Lung (tissue), 12 donors: Measurements from ENCODE around the gene POLR1H. TPM values are rescaled to one million over a fixed set of nuclear protein-coding genes. Genes with fewer than 3 reads are reported as not detected.

Experiments used
- ATAC-seq: fragments of 200-7000 bp; cut with Tn5 transposase; one replicate; pipeline ENCODE4 v1.9.1; 2020; ENCODE audit warnings: moderate number of reproducible peaks; ENCODE audit not compliant: insufficient read depth, low FRiP score
- DNase-seq, 3 donors: peaks; one replicate each; pipeline ENCODE4 v3.0.0-alpha.2; 2013 to 2017
- H3K27ac ChIP-seq, 2 donors: one replicate each; pipeline ENCODE4 v1.5.1; 2013; ENCODE audit warnings: mild to moderate bottlenecking in 2 of 2, moderate library complexity in 2 of 2, control low read depth in 1 of 2, inconsistent platforms in 1 of 2, low read depth in 1 of 2, low read length in 1 of 2
- H3K27me3 ChIP-seq, 3 donors: one replicate each; pipeline ENCODE4 v1.5.1; 2013; ENCODE audit warnings: low read length in 2 of 3; ENCODE audit not compliant: control insufficient read depth in 3 of 3, insufficient read depth in 3 of 3
- H3K36me3 ChIP-seq, 4 donors: one replicate each; pipeline ENCODE4 v1.5.1; 2013; ENCODE audit warnings: low read length in 4 of 4, mild to moderate bottlenecking in 1 of 4, moderate library complexity in 1 of 4; ENCODE audit not compliant: control insufficient read depth in 4 of 4, insufficient read depth in 4 of 4
- H3K4me1 ChIP-seq, 5 donors: one replicate each; pipeline ENCODE4 v1.5.1; 2013; ENCODE audit warnings: low read length in 5 of 5, mild to moderate bottlenecking in 2 of 5, moderate library complexity in 1 of 5; ENCODE audit not compliant: control insufficient read depth in 5 of 5, insufficient read depth in 5 of 5
- H3K4me3 ChIP-seq: one replicate; pipeline ENCODE4 v1.5.1; 2013; ENCODE audit warnings: mild to moderate bottlenecking, control low read depth, moderate library complexity
- H3K9ac ChIP-seq, 2 donors: one replicate each; pipeline ENCODE4 v1.5.1; 2013; ENCODE audit warnings: low read length in 2 of 2, control low read depth in 1 of 2; ENCODE audit not compliant: insufficient read depth in 1 of 2
- H3K9me3 ChIP-seq, 4 donors: one replicate each; pipeline ENCODE4 v1.5.1; 2013; ENCODE audit warnings: low read length in 3 of 4, mild to moderate bottlenecking in 1 of 4, moderate library complexity in 1 of 4; ENCODE audit not compliant: control insufficient read depth in 4 of 4, insufficient read depth in 3 of 4
- WGBS, 2 donors: extraction: QIAGEN DNeasy Blood & Tissue Kit; methylation state at CpG; one replicate each; pipeline ENCODE4 v1.1.7; 2013; 5-methylcytosine and 5-hydroxymethylcytosine counted together
- polyA plus RNA-seq, 2 donors: library from polyadenylated mRNA; stranded (reverse); fragments of 200-250 nt; gene quantifications; one replicate each; pipeline ENCODE4 v1.2.1, GENCODE V29; 2013
- total RNA-seq, 2 donors: library from RNA; depleted of rRNA in 1 of 2; stranded (reverse); fragments of >200 nt in 1 of 2; gene quantifications; one replicate each; pipeline ENCODE4 v1.2.1, GENCODE V29; 2014 to 2021
- TF ChIP-seq, protein P1 (sequence below): IDR thresholded peaks from 2 replicates; pipeline ENCODE4 v1.5.1; 2012; ENCODE audit warnings: mild to moderate bottlenecking; ENCODE audit errors: control extremely low read depth, extremely low read depth
- donor health status: control.
- donor health status: control.
- donor health status: Bipolar disorder and iron deficiency.
- donor health status: healthy.
- donor health status: DM: yes; HTN: yes; CAD: no.

Gene POLR1H
- total and polyA plus RNA-seq, 4 donors = 18.2 to 55.5 (median 38.6) TPM

DNA sequence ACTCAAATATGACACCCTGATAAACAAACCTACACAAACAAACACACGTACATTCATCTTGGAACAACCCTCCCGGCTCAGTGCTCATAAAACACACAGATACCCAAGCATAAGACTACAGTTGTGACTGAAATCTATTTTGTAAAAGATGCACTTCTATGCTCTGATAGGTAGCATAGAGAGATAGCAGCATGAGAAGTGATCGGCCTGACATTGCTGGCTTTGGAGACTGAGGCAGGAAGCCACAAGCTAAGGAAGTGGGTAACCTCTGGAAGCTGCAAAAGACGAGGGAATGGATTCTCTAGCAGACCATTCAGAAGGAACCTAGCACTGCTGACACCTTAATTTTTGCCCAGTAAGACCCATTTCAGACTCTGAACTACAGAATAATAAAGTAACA lies 16.2 kb downstream of the POLR1H start:
- Histone ChIP-seq H3K9me3 (no peaks in the 10 kb centered on the region), H3K36me3 (no peaks in the 10 kb centered on the region), H3K4me1 (peaks cover 0 to 21% (median 0%) of the 10 kb centered on the region in 5 donors), H3K4me3 (no peak overlapping the region), H3K27ac (no peak overlapping the region), H3K9ac (no peak overlapping the region), H3K27me3 (peaks cover 0 to 69% (median 55%) of the 10 kb centered on the region in 3 donors)
- DNase-seq (no peak), ATAC-seq (no peak)
- TF ChIP-seq, protein P1, sequence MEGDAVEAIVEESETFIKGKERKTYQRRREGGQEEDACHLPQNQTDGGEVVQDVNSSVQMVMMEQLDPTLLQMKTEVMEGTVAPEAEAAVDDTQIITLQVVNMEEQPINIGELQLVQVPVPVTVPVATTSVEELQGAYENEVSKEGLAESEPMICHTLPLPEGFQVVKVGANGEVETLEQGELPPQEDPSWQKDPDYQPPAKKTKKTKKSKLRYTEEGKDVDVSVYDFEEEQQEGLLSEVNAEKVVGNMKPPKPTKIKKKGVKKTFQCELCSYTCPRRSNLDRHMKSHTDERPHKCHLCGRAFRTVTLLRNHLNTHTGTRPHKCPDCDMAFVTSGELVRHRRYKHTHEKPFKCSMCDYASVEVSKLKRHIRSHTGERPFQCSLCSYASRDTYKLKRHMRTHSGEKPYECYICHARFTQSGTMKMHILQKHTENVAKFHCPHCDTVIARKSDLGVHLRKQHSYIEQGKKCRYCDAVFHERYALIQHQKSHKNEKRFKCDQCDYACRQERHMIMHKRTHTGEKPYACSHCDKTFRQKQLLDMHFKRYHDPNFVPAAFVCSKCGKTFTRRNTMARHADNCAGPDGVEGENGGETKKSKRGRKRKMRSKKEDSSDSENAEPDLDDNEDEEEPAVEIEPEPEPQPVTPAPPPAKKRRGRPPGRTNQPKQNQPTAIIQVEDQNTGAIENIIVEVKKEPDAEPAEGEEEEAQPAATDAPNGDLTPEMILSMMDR = no peak
- 45 to 48% methylated on average over 4 of the region's 4 CpGs for WGBS, 2 donors

GRCh38 chr6:30087876-30088275 lies 26.8 kb downstream of the POLR1H start:
- TF ChIP-seq, protein P1 = no peak
- H3K36me3 ChIP-seq = no peaks in the 10 kb centered on the region
- H3K4me1 ChIP-seq = no peaks in the 10 kb centered on the region
- H3K27ac ChIP-seq = no peak overlapping the region
- no peak overlapping the region for H3K4me3 ChIP-seq
- H3K9me3 ChIP-seq = no peaks in the 10 kb centered on the region
- H3K27me3 ChIP-seq = peaks cover 0 to 38% (median 3%) of the 10 kb centered on the region in 3 donors
- ATAC-seq (no peak), DNase-seq (no peak)
- no peak overlapping the region for H3K9ac ChIP-seq
- WGBS, 2 donors = 61 to 70% methylated on average over 5 of the region's 5 CpGs

GRCh38 chr6:30091577-30092381 lies 30.7 kb downstream of the POLR1H start:
- Histone ChIP-seq H3K36me3 (no peaks in the 10 kb centered on the region), H3K9ac (no peak overlapping the region), H3K4me3 (no peak overlapping the region), H3K9me3 (no peaks in the 10 kb centered on the region), H3K27ac (peak overlapping the region in 1 of 2 donors; percentile 25), H3K27me3 (peaks cover 0 to 63% (median 22%) of the 10 kb centered on the region in 3 donors), H3K4me1 (no peaks in the 10 kb centered on the region)
- DNase-seq = no peak
- ATAC-seq = peak; percentile 65
- TF ChIP-seq, protein P1 = no peak
- WGBS, 2 donors = 51 to 64% methylated on average over 11 of the region's 11 CpGs
